MM.1S (cell line): ENCODE results near the gene LRP6.

Source experiments
- DNase-seq: peaks from one replicate; pipeline ENCODE4 v3.0.0-alpha.2; 2015
- H2AFZ ChIP-seq: fragments of 300-600 bp; sonication (generic); 2 replicates; pipeline ENCODE4 v1.6.0; 2016; ENCODE audit warnings: antibody characterized with exemption, low read length
- H3F3A ChIP-seq: fragments of 300-600 bp; sonication (generic); 2 replicates; pipeline ENCODE4 v1.6.1; 2016; ENCODE audit warnings: mild to moderate bottlenecking, antibody characterized with exemption, low read length, moderate library complexity, mixed read lengths; ENCODE audit not compliant: insufficient read depth
- H3K27ac ChIP-seq: fragments of 300-600 bp; sonication (generic); 2 replicates; pipeline ENCODE4 v1.5.1; 2016; ENCODE audit warnings: mild to moderate bottlenecking, low read length
- H3K27me3 ChIP-seq: fragments of 300-600 bp; sonication (generic); replicated peaks from 2 replicates; pipeline ENCODE4 v1.6.0; 2016; ENCODE audit warnings: low read length; ENCODE audit not compliant: insufficient read depth
- H3K36me3 ChIP-seq: fragments of 300-600 bp; sonication (generic); replicated peaks from 2 replicates; pipeline ENCODE4 v1.6.1; 2016; ENCODE audit warnings: mild to moderate bottlenecking, low read length, mixed read lengths; ENCODE audit not compliant: insufficient read depth
- H3K4me1 ChIP-seq: fragments of 300-600 bp; sonication (generic); 2 replicates; pipeline ENCODE4 v1.6.1; 2016; ENCODE audit warnings: low read length, mixed read lengths
- H3K4me2 ChIP-seq: fragments of 300-600 bp; sonication (generic); 2 replicates; pipeline ENCODE4 v1.6.0; 2016; ENCODE audit warnings: low read depth, low read length
- H3K4me3 ChIP-seq: fragments of 300-600 bp; sonication (generic); 2 replicates; pipeline ENCODE4 v1.5.1; 2016; ENCODE audit warnings: low read length, mixed read lengths
- H3K79me2 ChIP-seq: fragments of 300-600 bp; sonication (generic); 2 replicates; pipeline ENCODE4 v1.6.1; 2016; ENCODE audit warnings: mixed run types, low read length, mixed read lengths
- H3K9ac ChIP-seq: fragments of 300-600 bp; sonication (generic); 2 replicates; pipeline ENCODE4 v1.6.1; 2016; ENCODE audit warnings: low read length, mixed read lengths
- H3K9me2 ChIP-seq: fragments of 300-600 bp; sonication (generic); replicated peaks from 2 replicates; pipeline ENCODE4 v1.6.1; 2016; ENCODE audit warnings: mild to moderate bottlenecking, low read length, mixed read lengths; ENCODE audit not compliant: insufficient read depth
- H3K9me3 ChIP-seq: fragments of 300-600 bp; sonication (generic); replicated peaks from 2 replicates; pipeline ENCODE4 v1.6.1; 2016; ENCODE audit warnings: mild to moderate bottlenecking, low read length, mixed read lengths; ENCODE audit not compliant: insufficient read depth
- H4K20me1 ChIP-seq: fragments of 300-600 bp; sonication (generic); 2 replicates; pipeline ENCODE4 v1.6.1; 2016; ENCODE audit warnings: mild to moderate bottlenecking, low read length, moderate library complexity, mixed read lengths; ENCODE audit not compliant: insufficient read depth
- EZH2 ChIP-seq: fragments of 300-600 bp; sonication (generic); optimal IDR thresholded peaks from 2 replicates; pipeline ENCODE3; 2017; ENCODE audit warnings: low read depth, mild to moderate bottlenecking, antibody characterized with exemption, low read length, mixed read lengths
- EZH2phosphoT487 ChIP-seq: fragments of 300-600 bp; sonication (generic); IDR thresholded peaks from 2 replicates; pipeline ENCODE4 v1.6.1; 2018; ENCODE audit warnings: antibody characterized with exemption, low read length
- TF ChIP-seq, protein P1 (sequence below): fragments of 300-600 bp; sonication (generic); IDR thresholded peaks from 2 replicates; pipeline ENCODE4 v1.5.1; 2016; ENCODE audit warnings: antibody characterized with exemption, low read length, mixed read lengths

LRP6 gene

DNA sequence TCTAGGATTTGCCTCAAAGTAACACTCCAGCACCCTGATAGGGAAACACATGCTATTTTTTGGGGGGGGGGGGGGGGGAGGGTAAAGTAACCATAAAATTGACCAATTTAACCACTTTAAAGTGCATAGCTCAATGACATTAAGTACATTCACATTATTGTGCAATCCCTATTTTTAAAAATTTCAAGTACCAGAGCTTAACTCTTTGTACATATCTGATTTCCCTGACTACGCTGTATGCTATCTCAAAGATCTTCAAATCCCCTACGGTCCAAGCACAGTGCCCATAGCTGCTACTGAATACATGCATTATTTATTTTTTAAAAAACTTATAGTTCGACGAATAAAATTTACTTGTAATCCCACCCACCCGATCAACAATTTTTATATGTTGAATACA is 133.1 kb downstream of the LRP6 start:
- H2AFZ ChIP-seq: no peak overlapping the region
- H3K79me2 ChIP-seq: no peaks in the 10 kb centered on the region
- no peaks in the 10 kb centered on the region for H4K20me1 ChIP-seq
- H3K9ac ChIP-seq: no peak overlapping the region
- TF ChIP-seq, protein P1, sequence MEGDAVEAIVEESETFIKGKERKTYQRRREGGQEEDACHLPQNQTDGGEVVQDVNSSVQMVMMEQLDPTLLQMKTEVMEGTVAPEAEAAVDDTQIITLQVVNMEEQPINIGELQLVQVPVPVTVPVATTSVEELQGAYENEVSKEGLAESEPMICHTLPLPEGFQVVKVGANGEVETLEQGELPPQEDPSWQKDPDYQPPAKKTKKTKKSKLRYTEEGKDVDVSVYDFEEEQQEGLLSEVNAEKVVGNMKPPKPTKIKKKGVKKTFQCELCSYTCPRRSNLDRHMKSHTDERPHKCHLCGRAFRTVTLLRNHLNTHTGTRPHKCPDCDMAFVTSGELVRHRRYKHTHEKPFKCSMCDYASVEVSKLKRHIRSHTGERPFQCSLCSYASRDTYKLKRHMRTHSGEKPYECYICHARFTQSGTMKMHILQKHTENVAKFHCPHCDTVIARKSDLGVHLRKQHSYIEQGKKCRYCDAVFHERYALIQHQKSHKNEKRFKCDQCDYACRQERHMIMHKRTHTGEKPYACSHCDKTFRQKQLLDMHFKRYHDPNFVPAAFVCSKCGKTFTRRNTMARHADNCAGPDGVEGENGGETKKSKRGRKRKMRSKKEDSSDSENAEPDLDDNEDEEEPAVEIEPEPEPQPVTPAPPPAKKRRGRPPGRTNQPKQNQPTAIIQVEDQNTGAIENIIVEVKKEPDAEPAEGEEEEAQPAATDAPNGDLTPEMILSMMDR: no peak
- no peak for TF ChIP-seq EZH2
- no peak for TF ChIP-seq EZH2phosphoT487
- no peaks in the 10 kb centered on the region for H3K9me2 ChIP-seq
- no peak for DNase-seq
- H3K4me1 ChIP-seq: no peaks in the 10 kb centered on the region
- no peak overlapping the region for H3K4me3 ChIP-seq
- H3K9me3 ChIP-seq: no peaks in the 10 kb centered on the region
- H3F3A ChIP-seq: no peaks in the 10 kb centered on the region
- H3K27me3 ChIP-seq: no peaks in the 10 kb centered on the region
- H3K27ac ChIP-seq: no peak overlapping the region
- H3K36me3 ChIP-seq: no peaks in the 10 kb centered on the region
- no peak overlapping the region for H3K4me2 ChIP-seq

GRCh38 chr12:12133259-12133658 is 133.6 kb downstream of the LRP6 start:
- Histone ChIP-seq H4K20me1 (no peaks in the 10 kb centered on the region), H3K4me2 (no peak overlapping the region), H2AFZ (no peak overlapping the region), H3K9me2 (no peaks in the 10 kb centered on the region), H3K4me3 (no peak overlapping the region), H3K27me3 (no peaks in the 10 kb centered on the region), H3K9me3 (no peaks in the 10 kb centered on the region), H3K79me2 (no peaks in the 10 kb centered on the region), H3K36me3 (no peaks in the 10 kb centered on the region), H3K27ac (no peak overlapping the region), H3K9ac (no peak overlapping the region), H3K4me1 (no peaks in the 10 kb centered on the region), H3F3A (no peaks in the 10 kb centered on the region)
- DNase-seq: no peak
- TF ChIP-seq EZH2phosphoT487 (no peak), EZH2 (no peak)
- TF ChIP-seq, protein P1: no peak

DNA sequence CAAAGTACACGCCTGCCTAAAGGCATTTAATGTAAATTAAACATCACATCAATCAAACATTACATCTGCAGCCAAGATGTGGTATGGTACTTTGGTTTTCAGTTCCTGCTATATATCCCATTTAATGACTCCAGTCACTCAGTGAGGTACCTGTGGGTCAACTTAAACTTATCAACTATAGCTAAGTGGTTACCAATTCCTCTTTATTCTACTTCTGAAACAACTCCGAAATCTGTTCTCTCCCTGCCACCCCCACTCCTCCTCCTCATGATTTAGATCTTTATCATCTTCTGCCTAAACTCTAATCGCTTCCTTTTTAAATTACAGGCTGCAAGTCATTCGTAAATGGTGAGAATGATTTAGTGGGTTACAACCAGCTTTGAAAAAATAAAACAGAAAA is 138.2 kb downstream of the LRP6 start:
- no peaks in the 10 kb centered on the region for H3K9me2 ChIP-seq
- no peak overlapping the region for H3K4me3 ChIP-seq
- TF ChIP-seq EZH2phosphoT487 (no peak), EZH2 (no peak)
- TF ChIP-seq, protein P1: no peak
- no peak overlapping the region for H3K9ac ChIP-seq
- H3K36me3 ChIP-seq: no peaks in the 10 kb centered on the region
- H4K20me1 ChIP-seq: no peaks in the 10 kb centered on the region
- H3F3A ChIP-seq: no peaks in the 10 kb centered on the region
- H3K9me3 ChIP-seq: no peaks in the 10 kb centered on the region
- DNase-seq: no peak
- no peak overlapping the region for H3K4me2 ChIP-seq
- H3K79me2 ChIP-seq: no peaks in the 10 kb centered on the region
- H2AFZ ChIP-seq: no peak overlapping the region
- H3K27ac ChIP-seq: no peak overlapping the region
- no peaks in the 10 kb centered on the region for H3K27me3 ChIP-seq
- no peaks in the 10 kb centered on the region for H3K4me1 ChIP-seq
